Astrocyte (in vitro differentiated cells and primary cell): ENCODE data around the gene SH3BP5. TPM values are rescaled to one million over a fixed set of nuclear protein-coding genes. Genes with fewer than 3 reads are reported as not detected.

Source experiments
- DNase-seq: peaks from one replicate; pipeline ENCODE4 v3.0.0-alpha.2; 2010; ENCODE audit warnings: low read depth
- FAIRE-seq: peaks from 2 replicates; lab custom pipeline; 2011; peaks lifted over from hg19 to GRCh38; lab: Jason Lieb, UNC
- H2AFZ ChIP-seq: 2 replicates; pipeline ENCODE4 v1.6.0; 2012; ENCODE audit warnings: low read depth, low read length, inconsistent platforms
- H3K27ac ChIP-seq: 2 replicates; pipeline ENCODE4 v1.5.1; 2011; ENCODE audit warnings: low read depth, low read length, inconsistent platforms
- H3K27me3 ChIP-seq: 2 replicates; pipeline ENCODE4 v1.6.0; 2011; ENCODE audit warnings: low read length, inconsistent platforms; ENCODE audit not compliant: insufficient read depth
- H3K36me3 ChIP-seq: 2 replicates; pipeline ENCODE4 v1.5.1; 2011; ENCODE audit warnings: low read length, inconsistent platforms; ENCODE audit not compliant: insufficient read depth
- H3K4me1 ChIP-seq: 2 replicates; pipeline ENCODE4 v1.5.1; 2011; ENCODE audit warnings: low read length, inconsistent platforms; ENCODE audit not compliant: insufficient read depth
- H3K4me2 ChIP-seq: 2 replicates; pipeline ENCODE4 v1.6.0; 2012; ENCODE audit warnings: low read length, inconsistent platforms
- H3K4me3 ChIP-seq: 2 replicates; pipeline ENCODE4 v1.5.1; 2011; ENCODE audit warnings: low read depth, mild to moderate bottlenecking, low read length, inconsistent platforms; ENCODE audit not compliant: insufficient read depth
- H3K79me2 ChIP-seq: 2 replicates; pipeline ENCODE4 v1.6.0; 2012; ENCODE audit warnings: mild to moderate bottlenecking, low read length, inconsistent platforms; ENCODE audit not compliant: insufficient read depth
- H3K9ac ChIP-seq: 2 replicates; pipeline ENCODE4 v1.6.0; 2012; ENCODE audit warnings: mild to moderate bottlenecking, low read length, inconsistent platforms
- H3K9me3 ChIP-seq: 2 replicates; pipeline ENCODE4 v1.5.1; 2012; ENCODE audit warnings: low read depth, mild to moderate bottlenecking, low read length, inconsistent platforms; ENCODE audit not compliant: insufficient read depth
- H4K20me1 ChIP-seq: 2 replicates; pipeline ENCODE4 v1.6.0; 2012; ENCODE audit warnings: low read length, inconsistent platforms; ENCODE audit not compliant: insufficient read depth
- H3K27ac Mint-ChIP-seq: one replicate; pipeline ENCODE4 v1.8.0; 2021; ENCODE audit warnings: mild to moderate bottlenecking, mixed read lengths; ENCODE audit not compliant: unreplicated experiment
- H3K27me3 Mint-ChIP-seq: one replicate; pipeline ENCODE4 v1.8.0; 2021; ENCODE audit warnings: low read depth, mixed read lengths; ENCODE audit not compliant: unreplicated experiment
- H3K36me3 Mint-ChIP-seq: one replicate; pipeline ENCODE4 v1.8.0; 2021; ENCODE audit warnings: low read depth, mixed read lengths; ENCODE audit not compliant: unreplicated experiment
- H3K4me1 Mint-ChIP-seq: one replicate; pipeline ENCODE4 v1.8.0; 2021; ENCODE audit warnings: low read depth, mixed read lengths; ENCODE audit not compliant: unreplicated experiment
- H3K4me3 Mint-ChIP-seq: one replicate; pipeline ENCODE4 v1.8.0; 2021; ENCODE audit warnings: mild to moderate bottlenecking, moderate library complexity, mixed read lengths; ENCODE audit not compliant: unreplicated experiment
- H3K9me3 Mint-ChIP-seq: one replicate; pipeline ENCODE4 v1.8.0; 2021; ENCODE audit warnings: mild to moderate bottlenecking, mixed read lengths; ENCODE audit not compliant: unreplicated experiment
- EZH2 ChIP-seq: IDR thresholded peaks from 2 replicates; pipeline ENCODE4 v1.6.1; 2012; ENCODE audit warnings: mild to moderate bottlenecking, low read length, inconsistent platforms; ENCODE audit not compliant: insufficient read depth
- total RNA-seq: library from RNA; stranded (reverse); gene quantifications from 2 replicates; pipeline ENCODE4 v1.2.1, GENCODE V29; 2021
- TF ChIP-seq, protein P1 (sequence below): IDR thresholded peaks from 2 replicates; pipeline ENCODE4 v1.5.1; 2011; ENCODE audit warnings: low read depth, mild to moderate bottlenecking, inconsistent platforms, low read length, moderate library complexity; ENCODE audit not compliant: insufficient read depth

SH3BP5 gene
- total RNA-seq, 1 donor from 2014 or later: 25.2 TPM

DNA sequence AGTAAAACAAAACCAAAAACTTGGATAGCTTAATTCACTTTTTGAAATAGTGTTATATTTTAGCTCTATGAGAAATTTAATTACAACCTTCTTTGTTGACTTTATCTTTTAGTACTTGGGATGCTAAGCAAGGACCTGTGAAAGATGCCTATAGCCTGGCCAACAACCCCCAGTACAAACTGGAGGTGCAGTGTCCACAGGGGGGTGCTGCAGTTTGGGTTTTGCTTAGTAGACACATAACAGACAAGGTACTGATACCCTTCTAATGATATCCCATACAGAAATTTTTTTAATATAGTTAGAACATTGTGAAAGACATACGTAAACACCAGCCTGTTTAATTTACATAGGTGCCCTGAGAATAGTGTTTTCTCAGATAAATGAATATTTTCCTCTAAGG, 91.0 kb downstream of the SH3BP5 start:
- H3K79me2 ChIP-seq: no peaks in the 10 kb centered on the region
- H3K27me3 ChIP-seq: no peaks in the 10 kb centered on the region
- H3K36me3 ChIP-seq: peaks cover 55% of the 10 kb centered on the region
- H3K27me3 Mint-ChIP-seq: no peaks in the 10 kb centered on the region
- H3K36me3 Mint-ChIP-seq: peaks cover 5% of the 10 kb centered on the region
- no peaks in the 10 kb centered on the region for H3K9me3 Mint-ChIP-seq
- H3K9ac ChIP-seq: no peak overlapping the region
- H4K20me1 ChIP-seq: no peaks in the 10 kb centered on the region
- FAIRE-seq: no peak
- no peak overlapping the region for H2AFZ ChIP-seq
- H3K4me3 Mint-ChIP-seq: no peak overlapping the region
- no peaks in the 10 kb centered on the region for H3K4me1 Mint-ChIP-seq
- no peak overlapping the region for H3K4me2 ChIP-seq
- H3K27ac Mint-ChIP-seq: no peak overlapping the region
- no peak for TF ChIP-seq EZH2
- TF ChIP-seq, protein P1, sequence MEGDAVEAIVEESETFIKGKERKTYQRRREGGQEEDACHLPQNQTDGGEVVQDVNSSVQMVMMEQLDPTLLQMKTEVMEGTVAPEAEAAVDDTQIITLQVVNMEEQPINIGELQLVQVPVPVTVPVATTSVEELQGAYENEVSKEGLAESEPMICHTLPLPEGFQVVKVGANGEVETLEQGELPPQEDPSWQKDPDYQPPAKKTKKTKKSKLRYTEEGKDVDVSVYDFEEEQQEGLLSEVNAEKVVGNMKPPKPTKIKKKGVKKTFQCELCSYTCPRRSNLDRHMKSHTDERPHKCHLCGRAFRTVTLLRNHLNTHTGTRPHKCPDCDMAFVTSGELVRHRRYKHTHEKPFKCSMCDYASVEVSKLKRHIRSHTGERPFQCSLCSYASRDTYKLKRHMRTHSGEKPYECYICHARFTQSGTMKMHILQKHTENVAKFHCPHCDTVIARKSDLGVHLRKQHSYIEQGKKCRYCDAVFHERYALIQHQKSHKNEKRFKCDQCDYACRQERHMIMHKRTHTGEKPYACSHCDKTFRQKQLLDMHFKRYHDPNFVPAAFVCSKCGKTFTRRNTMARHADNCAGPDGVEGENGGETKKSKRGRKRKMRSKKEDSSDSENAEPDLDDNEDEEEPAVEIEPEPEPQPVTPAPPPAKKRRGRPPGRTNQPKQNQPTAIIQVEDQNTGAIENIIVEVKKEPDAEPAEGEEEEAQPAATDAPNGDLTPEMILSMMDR: peak; percentile 14
- H3K4me3 ChIP-seq: no peak overlapping the region
- H3K27ac ChIP-seq: no peak overlapping the region
- DNase-seq: no peak
- H3K4me1 ChIP-seq: no peaks in the 10 kb centered on the region
- no peaks in the 10 kb centered on the region for H3K9me3 ChIP-seq

DNA sequence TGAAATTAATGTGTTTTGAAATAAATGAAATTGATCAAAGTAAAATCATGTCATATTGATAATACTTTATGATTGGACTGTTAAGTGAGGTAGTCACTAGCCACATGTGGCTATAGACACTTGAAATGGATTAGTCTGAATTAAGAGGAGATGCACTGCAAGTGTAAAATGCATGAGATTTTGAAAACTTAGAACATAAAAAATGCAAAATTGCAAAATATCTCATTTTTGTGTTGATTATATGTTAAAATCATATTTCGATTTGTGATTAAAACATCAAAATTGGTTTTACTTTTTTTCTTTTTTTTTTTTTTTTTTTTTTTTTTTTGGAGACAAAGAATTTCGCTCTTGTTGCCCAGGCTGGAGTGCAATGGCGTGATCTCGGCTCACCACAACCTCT, 103.1 kb downstream of the SH3BP5 start:
- TF ChIP-seq, protein P1: no peak
- TF ChIP-seq EZH2: no peak
- no peaks in the 10 kb centered on the region for H3K27me3 Mint-ChIP-seq

DNA sequence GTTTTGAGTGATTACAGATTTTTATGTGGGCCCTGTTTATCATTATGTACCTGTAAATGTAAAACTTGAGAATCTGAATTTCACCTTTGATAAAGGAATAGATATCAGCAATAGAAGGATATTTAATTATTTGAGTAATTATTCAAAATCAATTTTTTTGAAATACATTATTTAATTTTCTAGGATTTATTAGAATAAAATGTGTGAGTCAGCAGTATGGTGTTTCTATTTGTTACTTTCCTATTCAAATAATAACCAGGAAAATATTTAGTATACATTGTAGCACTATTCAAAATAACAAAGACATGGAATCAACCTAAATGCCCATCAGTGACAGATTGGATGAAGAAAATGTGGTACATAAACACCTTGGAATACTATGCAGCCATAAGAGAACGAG, 104.2 kb downstream of the SH3BP5 start:
- no peak overlapping the region for H3K27ac ChIP-seq
- no peak overlapping the region for H3K4me3 ChIP-seq
- no peaks in the 10 kb centered on the region for H3K27me3 Mint-ChIP-seq
- H4K20me1 ChIP-seq: no peaks in the 10 kb centered on the region
- H3K27me3 ChIP-seq: no peaks in the 10 kb centered on the region
- H3K36me3 ChIP-seq: peaks cover 43% of the 10 kb centered on the region
- no peaks in the 10 kb centered on the region for H3K4me1 Mint-ChIP-seq
- H3K4me3 Mint-ChIP-seq: no peak overlapping the region
- no peaks in the 10 kb centered on the region for H3K9me3 Mint-ChIP-seq
- H3K9me3 ChIP-seq: no peaks in the 10 kb centered on the region
- DNase-seq (no peak), FAIRE-seq (no peak)
- no peak overlapping the region for H3K9ac ChIP-seq
- H3K4me2 ChIP-seq: no peak overlapping the region
- H2AFZ ChIP-seq: no peak overlapping the region
- H3K4me1 ChIP-seq: no peaks in the 10 kb centered on the region
- no peak overlapping the region for H3K27ac Mint-ChIP-seq
- TF ChIP-seq, protein P1: no peak
- no peak for TF ChIP-seq EZH2
- no peaks in the 10 kb centered on the region for H3K79me2 ChIP-seq
- no peaks in the 10 kb centered on the region for H3K36me3 Mint-ChIP-seq

More for the DNA sequence above, 103.1 kb downstream of the SH3BP5 start:
- Histone ChIP-seq H3K36me3 (peaks cover 42% of the 10 kb centered on the region), H3K79me2 (no peaks in the 10 kb centered on the region), H3K4me1 (no peaks in the 10 kb centered on the region), H3K27ac (no peak overlapping the region), H3K4me3 (no peak overlapping the region), H3K4me2 (no peak overlapping the region), H2AFZ (no peak overlapping the region), H3K9me3 (no peaks in the 10 kb centered on the region), H3K27me3 (no peaks in the 10 kb centered on the region), H4K20me1 (no peaks in the 10 kb centered on the region), H3K9ac (no peak overlapping the region)
- no peak for FAIRE-seq
- DNase-seq: no peak
- Mint-ChIP-seq H3K36me3 (no peaks in the 10 kb centered on the region), H3K27ac (no peak overlapping the region), H3K4me3 (no peak overlapping the region), H3K4me1 (no peaks in the 10 kb centered on the region), H3K9me3 (no peaks in the 10 kb centered on the region)
